Mesodermal cell (in vitro differentiated cells): ENCODE data around the gene SLC9A8.
"Not testable (repeated sequence)": the region's sequence is repeated elsewhere in the genome, so short reads cannot be mapped to it uniquely, and the experiment has no call there.

Experiments
- H3K27ac ChIP-seq: 2 replicates; pipeline ENCODE4 v1.7.0; 2013; ENCODE audit warnings: mild to moderate bottlenecking, low read depth, low read length, moderate library complexity; ENCODE audit not compliant: severe bottlenecking
- H3K36me3 ChIP-seq: 2 replicates; pipeline ENCODE4 v1.7.1; 2013; ENCODE audit warnings: mild to moderate bottlenecking, low read length, moderate library complexity; ENCODE audit not compliant: control insufficient read depth, insufficient read depth
- H3K4me1 ChIP-seq: one replicate; pipeline ENCODE4 v1.7.1; 2013; ENCODE audit warnings: mild to moderate bottlenecking, low read length; ENCODE audit not compliant: insufficient read depth, control insufficient read depth, poor library complexity, severe bottlenecking
- H3K4me3 ChIP-seq: 2 replicates; pipeline ENCODE4 v1.7.0; 2013; ENCODE audit warnings: low read length, control low read depth, mild to moderate bottlenecking; ENCODE audit not compliant: insufficient read depth, poor library complexity, severe bottlenecking; ENCODE audit errors: extremely low read depth
- H3K9me3 ChIP-seq: 2 replicates; pipeline ENCODE4 v1.7.1; 2013; ENCODE audit warnings: mild to moderate bottlenecking, low read length, moderate library complexity; ENCODE audit not compliant: control insufficient read depth
- WGBS, 2 experiments: methylation state at CpG; one replicate each; pipeline ENCODE4 v1.1.5; 2013; ENCODE audit warnings: missing lambda C conversion rate in 2 of 2; ENCODE audit not compliant: insufficient coverage in 2 of 2; 5-methylcytosine and 5-hydroxymethylcytosine counted together

Gene SLC9A8

GRCh38 chr20:49852522-49853080 is 40.0 kb downstream of the SLC9A8 start:
- Histone ChIP-seq H3K4me3 (no peak overlapping the region), H3K36me3 (peaks cover 57% of the 10 kb centered on the region), H3K4me1 (peaks cover 14% of the 10 kb centered on the region), H3K9me3 (no peaks in the 10 kb centered on the region), H3K27ac (no peak overlapping the region)
- WGBS, 2 experiments: 91% methylated on average over 3 to 5 of the region's 8 CpGs

GRCh38 chr20:49853640-49854039 is 41.0 kb downstream of the SLC9A8 start:
- no peak overlapping the region for H3K4me3 ChIP-seq
- H3K9me3 ChIP-seq: no peaks in the 10 kb centered on the region
- peak overlapping the region; percentile 23 for H3K27ac ChIP-seq
- peaks cover 53% of the 10 kb centered on the region for H3K36me3 ChIP-seq
- peaks cover 14% of the 10 kb centered on the region for H3K4me1 ChIP-seq
- WGBS, 2 experiments: 45 to 48% methylated on average over 4 of the region's 5 CpGs

- 91 to 94% methylated on average over 7 to 10 of the region's 10 CpGs for WGBS, 2 experiments
- Histone ChIP-seq H3K27ac (peak overlapping the region; percentile 23), H3K4me3 (no peak overlapping the region), H3K36me3 (peaks cover 54% of the 10 kb centered on the region), H3K4me1 (peaks cover 14% of the 10 kb centered on the region), H3K9me3 (no peaks in the 10 kb centered on the region)
Measured at GRCh38 chr20:49854190-49854875, 41.7 kb downstream of the SLC9A8 start.

DNA sequence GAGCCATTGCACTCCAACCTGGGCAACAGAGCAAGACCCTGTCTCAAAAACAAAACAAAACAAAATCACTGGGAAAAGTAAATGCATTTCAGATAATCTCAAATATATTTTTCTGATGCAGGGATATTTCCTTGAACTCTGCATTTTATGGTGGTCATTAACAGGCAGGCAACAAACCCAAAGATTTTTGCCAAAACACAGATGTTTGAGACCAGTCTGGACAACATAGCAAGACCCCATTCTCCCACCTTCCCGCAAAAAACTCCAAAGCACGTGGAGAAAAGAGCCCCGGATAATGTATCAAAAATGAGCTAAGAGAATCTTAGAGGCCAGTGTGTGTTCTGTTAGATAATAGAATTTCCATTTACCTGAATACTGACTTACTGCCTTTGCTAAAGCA is 44.3 kb downstream of the SLC9A8 start:
- peaks cover 14% of the 10 kb centered on the region for H3K4me1 ChIP-seq

GRCh38 chr20:49858076-49858585 is 45.5 kb downstream of the SLC9A8 start:
- Histone ChIP-seq H3K36me3 (peaks cover 48% of the 10 kb centered on the region), H3K9me3 (no peaks in the 10 kb centered on the region), H3K27ac (no peak overlapping the region), H3K4me3 (no peak overlapping the region), H3K4me1 (peaks cover 14% of the 10 kb centered on the region)
- no CpG with 5 or more reads among the region's 2 CpGs for WGBS, 2 experiments

More for the DNA sequence above, 44.3 kb downstream of the SLC9A8 start:
- no peak overlapping the region for H3K27ac ChIP-seq
- no peaks in the 10 kb centered on the region for H3K9me3 ChIP-seq
- H3K36me3 ChIP-seq: peaks cover 53% of the 10 kb centered on the region
- no CpG with 5 or more reads among the region's 3 CpGs for WGBS, 2 experiments
- H3K4me3 ChIP-seq: no peak overlapping the region

- Histone ChIP-seq H3K36me3 (peaks cover 52% of the 10 kb centered on the region), H3K4me3 (no peak overlapping the region), H3K9me3 (no peaks in the 10 kb centered on the region), H3K4me1 (peaks cover 8% of the 10 kb centered on the region), H3K27ac (no peak overlapping the region)
- WGBS, 2 experiments: 88 to 89% methylated on average over 4 to 5 of the region's 6 CpGs
Measured at GRCh38 chr20:49859011-49859410, 46.4 kb downstream of the SLC9A8 start.

DNA sequence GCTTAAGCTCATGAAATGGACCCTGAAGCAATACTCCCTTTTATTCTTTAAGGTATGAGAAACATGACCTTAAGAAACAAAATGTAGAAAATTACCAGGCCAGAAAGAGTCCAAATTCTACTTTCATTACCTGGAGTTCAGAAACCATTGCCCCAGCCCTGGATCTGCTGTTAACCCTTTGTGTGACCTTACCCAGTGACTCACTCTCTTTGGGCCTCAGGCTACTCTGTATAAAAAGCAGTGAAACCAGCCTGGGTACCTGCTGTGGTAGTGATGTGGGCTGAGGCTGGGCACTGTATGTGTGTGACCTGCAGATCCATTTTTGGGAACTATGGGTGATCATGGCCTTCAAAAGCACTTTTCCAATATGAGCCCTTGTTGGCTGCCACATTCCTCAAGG is 47.2 kb downstream of the SLC9A8 start:
- Histone ChIP-seq H3K27ac (no peak overlapping the region), H3K36me3 (peaks cover 59% of the 10 kb centered on the region), H3K4me1 (peaks cover 2% of the 10 kb centered on the region), H3K4me3 (no peak overlapping the region), H3K9me3 (no peaks in the 10 kb centered on the region)

- peaks cover 51% of the 10 kb centered on the region for H3K36me3 ChIP-seq
- not testable (repeated sequence) for H3K4me3 ChIP-seq, H3K4me1 ChIP-seq, H3K9me3 ChIP-seq, H3K27ac ChIP-seq
- 87 to 100% methylated on average over 1 of the region's 3 CpGs for WGBS, 2 experiments
Measured at GRCh38 chr20:49861232-49861631, 48.6 kb downstream of the SLC9A8 start.

DNA sequence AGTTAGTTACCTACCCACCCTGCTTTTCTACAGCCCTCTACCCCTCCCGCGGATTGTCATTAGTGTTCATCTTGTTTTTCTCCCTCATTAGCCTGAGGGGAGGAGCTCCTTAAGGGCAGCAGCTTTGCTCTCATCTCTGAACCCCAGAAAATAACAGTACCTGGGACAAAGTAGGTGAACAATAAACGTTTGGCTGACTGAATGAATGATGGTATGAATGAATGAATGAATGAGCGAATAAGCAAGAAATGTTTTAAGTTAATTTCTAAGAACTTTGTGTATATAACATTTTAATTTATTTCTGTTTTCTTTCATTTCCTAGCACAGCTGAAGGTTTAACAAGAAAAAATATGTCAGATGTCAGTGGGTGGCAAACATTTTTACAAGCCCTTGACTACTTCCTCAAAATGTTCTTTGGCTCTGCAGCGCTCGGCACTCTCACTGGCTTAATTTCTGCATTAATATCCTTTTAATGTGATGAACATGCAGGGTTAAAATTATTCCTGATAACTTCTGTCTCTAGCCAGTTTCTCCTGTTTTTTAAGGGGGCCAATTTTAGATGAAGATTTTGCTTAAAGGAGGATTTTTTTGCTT is 50.1 kb downstream of the SLC9A8 start:
- no peak overlapping the region for H3K27ac ChIP-seq
- peaks cover 3% of the 10 kb centered on the region for H3K4me1 ChIP-seq
- no peaks in the 10 kb centered on the region for H3K9me3 ChIP-seq
- 95 to 100% methylated on average over 2 to 3 of the region's 6 CpGs for WGBS, 2 experiments
- peaks cover 37% of the 10 kb centered on the region for H3K36me3 ChIP-seq
- H3K4me3 ChIP-seq: no peak overlapping the region

DNA sequence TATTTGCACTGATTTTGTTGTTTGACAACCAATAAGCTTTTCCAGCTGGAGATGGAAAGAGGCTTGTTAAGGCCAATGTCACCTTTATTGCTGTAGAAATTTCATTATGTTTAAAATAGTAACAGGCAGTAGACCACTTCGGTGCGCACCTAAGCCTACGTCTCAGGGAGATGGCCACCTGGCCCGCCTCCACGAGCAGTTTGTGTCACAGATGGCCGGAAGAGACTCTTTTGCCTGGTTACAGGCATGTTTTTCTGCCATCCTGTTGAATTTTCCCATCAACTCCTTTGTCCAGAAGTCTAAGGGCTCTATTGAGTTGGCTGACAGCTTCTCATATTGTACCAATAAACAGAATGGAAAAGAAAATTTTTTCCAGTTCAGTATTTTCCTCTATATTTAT is 51.0 kb downstream of the SLC9A8 start:
- Histone ChIP-seq H3K4me1 (peaks cover 9% of the 10 kb centered on the region), H3K4me3 (no peak overlapping the region), H3K27ac (no peak overlapping the region), H3K36me3 (peaks cover 41% of the 10 kb centered on the region), H3K9me3 (no peaks in the 10 kb centered on the region)
- 96 to 98% methylated on average over 6 of the region's 6 CpGs for WGBS, 2 experiments

DNA sequence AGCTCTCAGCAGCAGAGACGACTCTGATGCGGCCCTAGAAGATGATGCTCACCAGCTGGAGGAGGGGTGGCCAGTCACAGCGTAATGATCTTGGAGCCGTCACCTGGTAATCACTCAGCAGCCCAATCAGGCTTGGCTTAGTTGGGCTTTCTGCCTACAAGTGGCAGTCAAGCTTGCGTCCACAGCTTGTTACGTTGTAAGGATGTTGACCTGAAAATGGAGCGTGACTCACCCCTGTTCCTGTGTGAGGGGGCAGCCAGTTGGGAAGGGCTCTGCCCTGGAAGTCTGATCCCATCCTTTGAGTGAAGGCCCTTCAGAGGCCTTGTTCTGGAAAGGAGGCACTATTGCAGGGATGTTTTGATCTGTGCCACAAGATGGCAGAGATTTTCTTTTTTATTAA is 52.9 kb downstream of the SLC9A8 start:
- no peak overlapping the region for H3K27ac ChIP-seq
- WGBS, 2 experiments: 90 to 93% methylated on average over 7 of the region's 7 CpGs

More for the DNA sequence above, 52.9 kb downstream of the SLC9A8 start:
- H3K9me3 ChIP-seq: no peaks in the 10 kb centered on the region
- H3K4me3 ChIP-seq: no peak overlapping the region
- peaks cover 29% of the 10 kb centered on the region for H3K36me3 ChIP-seq
- H3K4me1 ChIP-seq: peaks cover 9% of the 10 kb centered on the region
